ENCODE data around the gene COP1. TPM values are rescaled to one million over a fixed set of nuclear protein-coding genes. Genes with fewer than 3 reads are reported as not detected.
A peak's percentile ranks its signal among the peaks of the same experiment; 100 is the strongest.

COP1 gene
- total and polyA plus RNA-seq, 10 of the 15 experiments (the other 5 are each of a cell fraction or from before 2014, with no cell fraction given) = 17.7 to 49.9 (median 38.7) TPM

- no peak for TF ChIP-seq BCLAF1 (IDR thresholded peaks at IDR 0.05)
- TF ChIP-seq STAT3 (IDR thresholded peaks at IDR 0.05; ENCODE audit: low read depth, low read length) = peak; percentile 88; the same call in 1 of the 2 replicates
- no peak for TF ChIP-seq PBX3 (IDR thresholded peaks at IDR 0.05; ENCODE audit: insufficient replicate concordance, low read depth, low read length)
- peak; percentile 47; the same call in 1 of the 2 replicates for TF ChIP-seq ATF2 (IDR thresholded peaks at IDR 0.05; ENCODE audit: low read length)
- TF ChIP-seq RELA (IDR thresholded peaks at IDR 0.05; ENCODE audit: borderline replicate concordance, partially characterized antibody) = peak; percentile 41
- TF ChIP-seq ZNF24 (IDR thresholded peaks at IDR 0.05) = peak; percentile 64
- peak; percentile 75 for TF ChIP-seq IKZF1 (conservative IDR thresholded peaks at IDR 0.05)
Measured at GRCh38 chr1:176193023-176193422, 14.1 kb downstream of the COP1 start (continued).

GRCh38 chr1:176188604-176189003 lies 18.5 kb downstream of the COP1 start:
- in situ Hi-C loops (cut with MboI) = no loop called here
- no peak for TF ChIP-seq FOS (IDR thresholded peaks at IDR 0.05; ENCODE audit: borderline replicate concordance, extremely low read depth, insufficient read length)
- TF ChIP-seq SREBF1 (IDR thresholded peaks at IDR 0.05; ENCODE audit: low read length) = no peak
- no peak for TF ChIP-seq POLR2A (IDR thresholded peaks at IDR 0.05; ENCODE audit: low read depth, low read length)
- TF ChIP-seq BCL11A (IDR thresholded peaks at IDR 0.05; ENCODE audit: low read depth, low read length) = no peak
- no peak for TF ChIP-seq NFYA (IDR thresholded peaks at IDR 0.05; ENCODE audit: borderline replicate concordance, low read depth, low read length)
- no peak for TF ChIP-seq WRNIP1 (IDR thresholded peaks at IDR 0.05; ENCODE audit: borderline replicate concordance, low read depth, low read length)
- no peak for TF ChIP-seq ATF7 (IDR thresholded peaks at IDR 0.05; ENCODE audit: low read depth)
- TF ChIP-seq BCLAF1 (IDR thresholded peaks at IDR 0.05) = no peak
- no peak for TF ChIP-seq NR2F1 (conservative IDR thresholded peaks at IDR 0.05)
- TF ChIP-seq ZNF24 (IDR thresholded peaks at IDR 0.05) = no peak

More at GRCh38 chr1:176188604-176189003, 18.5 kb downstream of the COP1 start:
- no peak for ATAC-seq
- RAD21 ChIA-PET (ENCODE audit: unreplicated experiment) = no interaction called here
- no TSS peak for BruUV-seq (replicated peaks)
- POLR2A ChIA-PET = no interaction called here
- Histone ChIP-seq H4K20me1 (ENCODE audit: control insufficient read depth, insufficient read depth) (no peaks in the 10 kb centered on the region), H3K4me3 (no peak overlapping the region), H3K36me3 (ENCODE audit: control insufficient read depth in 2 of 2, insufficient read depth in 2 of 2, low read length in 1 of 2) (no peaks in the 10 kb centered on the region), H3K27ac (ENCODE audit: control insufficient read depth, insufficient read depth) (no peak overlapping the region), H3K79me2 (ENCODE audit: control insufficient read depth, insufficient read depth, low read length) (peaks cover 62% of the 10 kb centered on the region), H3K4me2 (ENCODE audit: control insufficient read depth, insufficient read depth) (no peak overlapping the region), H3K9me3 (replicated peaks; ENCODE audit: control insufficient read depth, insufficient read depth, low read length) (peaks cover 2% of the 10 kb centered on the region), H3K4me1 (ENCODE audit: control insufficient read depth, insufficient read depth, low read length) (peaks cover 5% of the 10 kb centered on the region), H2AFZ (ENCODE audit: control insufficient read depth, low read depth, low read length) (no peak overlapping the region), H3K9ac (ENCODE audit: control insufficient read depth, insufficient read depth, low read length) (no peak overlapping the region), H3K27me3 (replicated peaks in 1 of 2; ENCODE audit: control insufficient read depth in 2 of 2, insufficient read depth in 2 of 2, low read length in 1 of 2) (no peaks in the 10 kb centered on the region)
- no peak for FAIRE-seq
- CTCF ChIA-PET = no interaction called here
- intact Hi-C loops (cut with micrococcal nuclease; ENCODE audit: unreplicated experiment) = no loop called here
- DNase-seq (ENCODE audit: low read depth, low spot score) = no peak
- SMC1A ChIA-PET (ENCODE audit: uncharacterized antibody, unreplicated experiment) = no interaction called here
- WGBS (ENCODE audit: insufficient coverage, insufficient replicate concordance, low lambda C conversion rate, missing lambda C conversion rate) = 90% methylated on average over 2 of the region's 2 CpGs
